Measurements from ENCODE around the gene RNF114. TPM values are rescaled to one million over a fixed set of nuclear protein-coding genes. Genes with fewer than 3 reads are reported as not detected.
"Not testable (repeated sequence)": the region's sequence is repeated elsewhere in the genome, so short reads cannot be mapped to it uniquely, and the experiment has no call there.

RNF114 gene
- total and polyA plus RNA-seq, 5 donors, result 42.8 to 50.0 (median 46.2) TPM

DNA sequence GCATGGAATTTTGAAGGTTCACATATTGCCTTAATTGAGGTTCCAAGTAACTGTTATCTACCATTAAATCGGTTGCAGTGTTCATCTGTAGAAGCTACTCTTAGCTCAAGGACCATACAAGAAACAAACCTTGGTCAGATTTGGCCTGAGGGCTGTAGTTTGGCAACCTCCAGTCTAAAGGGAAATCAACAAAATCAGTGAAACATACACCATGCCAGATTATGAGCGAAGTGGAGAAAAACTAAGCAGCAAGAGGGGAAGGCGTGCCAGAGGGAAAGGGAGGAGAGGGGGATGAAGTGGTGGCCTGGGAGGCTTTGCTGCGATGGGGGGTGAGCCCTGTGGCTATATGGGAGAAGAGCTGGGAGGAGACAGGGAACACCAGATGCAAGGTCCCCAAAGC, 37.8 kb downstream of the RNF114 start:
- no peak overlapping the region for H3K27ac ChIP-seq (ENCODE audit: low read length)
- DNase-seq (no peak), ATAC-seq (peak in 1 of 2 donors; percentile 8)
- no peaks in the 10 kb centered on the region for H3K4me1 ChIP-seq (ENCODE audit: control insufficient read depth, insufficient read depth, low read length)
- 62% methylated on average over 4 of the region's 4 CpGs for WGBS
- intact Hi-C loops (cut with DNase I), result no loop called here
- no peaks in the 10 kb centered on the region for H3K27me3 ChIP-seq (ENCODE audit: control insufficient read depth, insufficient read depth)
- no peak overlapping the region for H3K4me3 ChIP-seq (ENCODE audit: low read length)
- no peaks in the 10 kb centered on the region for H3K9me3 ChIP-seq (ENCODE audit: control insufficient read depth, low read length)

DNA sequence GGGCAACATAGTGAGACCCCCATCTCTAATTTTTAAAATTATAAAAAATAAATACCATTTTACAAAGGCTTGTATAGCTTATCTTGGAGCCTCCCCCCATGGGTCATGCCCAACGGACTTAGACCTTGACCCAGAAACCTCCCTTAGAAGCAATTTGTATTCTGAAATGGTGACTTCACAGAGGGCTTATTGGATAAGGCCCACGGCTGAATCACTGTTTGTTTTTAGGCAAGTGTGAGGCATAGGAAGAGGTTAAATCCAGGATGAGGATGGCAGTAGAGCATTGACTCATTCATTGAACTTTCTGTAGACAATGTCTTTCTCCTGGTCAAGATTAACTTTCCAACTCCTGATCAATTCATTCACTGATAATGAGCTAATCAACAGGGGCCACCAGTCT, 40.3 kb downstream of the RNF114 start:
- Histone ChIP-seq H3K9me3 (ENCODE audit: control insufficient read depth, low read length) (no peaks in the 10 kb centered on the region), H3K4me3 (ENCODE audit: low read length) (no peak overlapping the region), H3K27ac (ENCODE audit: low read length) (no peak overlapping the region), H3K4me1 (ENCODE audit: control insufficient read depth, insufficient read depth, low read length) (no peaks in the 10 kb centered on the region), H3K27me3 (ENCODE audit: control insufficient read depth, insufficient read depth) (no peaks in the 10 kb centered on the region)
- ATAC-seq (no peak), DNase-seq (no peak)
- intact Hi-C loops (cut with DNase I), result loop anchor here in 1 of 4 donors (5.0 kb wide), 1 partner anchor 201 kb away; no protein-coding TSS in a partner anchor
- WGBS, result 70% methylated on average over 2 of the region's 2 CpGs

DNA sequence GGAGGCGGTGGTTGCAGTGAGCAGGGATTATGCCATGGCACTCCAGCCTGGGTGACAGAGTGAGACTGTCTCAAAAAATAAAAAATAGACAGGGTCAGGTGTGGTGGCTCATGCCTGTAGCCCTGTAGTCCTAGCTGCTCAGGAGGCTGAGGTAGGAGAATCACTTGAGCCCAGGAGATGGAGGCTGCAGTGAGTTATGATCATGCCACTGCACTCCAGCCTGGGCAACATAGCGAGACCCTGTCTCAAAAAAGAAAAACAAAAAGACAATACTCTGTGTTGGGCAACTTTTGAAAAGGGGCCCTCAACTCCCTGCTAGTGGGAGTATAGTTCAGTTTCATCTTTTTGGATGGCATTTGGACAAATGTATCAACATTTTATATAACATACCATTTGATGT, 41.5 kb downstream of the RNF114 start:
- intact Hi-C loops (cut with DNase I), result loop anchor here in 3 of 4 donors (2.0 to 5.0 kb wide), 2 partner anchors 93 to 200 kb away; no protein-coding TSS in a partner anchor
- not testable (repeated sequence) for H3K27ac ChIP-seq (ENCODE audit: low read length); H3K4me1 ChIP-seq (ENCODE audit: control insufficient read depth, insufficient read depth, low read length); H3K27me3 ChIP-seq (ENCODE audit: control insufficient read depth, insufficient read depth); H3K9me3 ChIP-seq (ENCODE audit: control insufficient read depth, low read length); H3K4me3 ChIP-seq (ENCODE audit: low read length); DNase-seq; ATAC-seq
- 95% methylated on average over 2 of the region's 2 CpGs for WGBS

DNA sequence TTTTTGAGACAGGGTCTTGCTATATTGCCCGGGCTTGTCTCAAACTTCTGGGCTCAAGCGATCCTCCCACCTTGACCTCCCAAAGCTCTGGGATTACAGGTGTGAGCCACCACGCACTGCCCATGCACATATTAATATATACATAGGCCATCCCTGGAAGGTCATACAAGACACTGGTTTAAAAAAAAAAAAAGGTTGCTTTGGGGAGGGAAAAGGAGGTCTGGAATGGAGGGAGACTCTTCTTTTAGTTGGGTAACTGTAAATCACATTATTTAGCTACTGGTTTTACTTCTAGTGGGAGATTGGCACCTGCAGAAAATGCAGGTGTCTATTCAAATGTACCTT, 42.5 kb downstream of the RNF114 start:
- no peak overlapping the region for H3K4me3 ChIP-seq (ENCODE audit: low read length)

DNA sequence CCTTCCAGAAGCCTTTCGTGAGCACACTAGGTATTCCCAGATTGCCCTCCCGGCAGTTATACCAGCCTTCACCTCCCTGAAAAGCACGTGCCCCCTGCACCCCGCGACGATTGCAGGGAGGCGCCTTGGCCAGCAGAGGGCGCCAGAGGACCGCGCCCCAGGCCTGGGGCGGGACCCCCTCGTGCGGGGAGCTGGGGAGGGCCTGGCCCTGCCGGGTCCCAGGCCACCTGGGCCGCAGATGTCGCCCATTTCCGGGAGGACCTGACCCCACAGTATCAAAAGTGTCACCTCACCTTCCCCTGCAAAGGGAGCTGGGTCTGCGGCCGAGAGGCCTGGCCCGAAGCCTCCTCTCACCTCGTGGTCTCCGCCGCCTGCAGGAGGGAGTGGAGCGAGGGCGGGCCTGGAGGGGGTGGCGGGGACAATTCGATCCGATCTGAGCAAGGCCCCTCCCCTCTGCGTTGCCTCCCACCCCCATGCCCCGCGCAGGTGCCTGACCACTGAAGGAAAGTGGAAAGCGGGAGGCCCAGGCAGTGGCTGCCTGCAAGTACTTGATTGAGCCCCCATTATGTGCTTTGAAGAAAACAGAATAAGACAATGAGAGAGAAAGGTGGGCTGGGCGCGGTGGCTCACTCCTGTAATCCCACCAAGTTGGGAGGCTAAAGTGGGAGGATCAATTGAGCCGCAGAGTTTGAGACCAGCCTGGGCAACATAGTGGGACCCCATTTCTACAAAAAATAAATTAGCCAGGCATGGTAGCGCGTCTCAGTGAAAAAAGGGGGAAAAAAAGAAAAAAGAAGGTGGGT, 43.0 kb downstream of the RNF114 start:
- intact Hi-C loops (cut with DNase I), result loop anchor here in 3 of 4 donors (2.0 to 5.0 kb wide), 2 partner anchors 92 to 198 kb away; no protein-coding TSS in a partner anchor
- Histone ChIP-seq H3K27ac (ENCODE audit: low read length) (no peak overlapping the region), H3K9me3 (ENCODE audit: control insufficient read depth, low read length) (no peaks in the 10 kb centered on the region), H3K4me3 (ENCODE audit: low read length) (peak overlapping the region; percentile 18), H3K27me3 (ENCODE audit: control insufficient read depth, insufficient read depth) (no peaks in the 10 kb centered on the region), H3K4me1 (ENCODE audit: control insufficient read depth, insufficient read depth, low read length) (peaks cover 1% of the 10 kb centered on the region)
- 19% methylated on average over 37 of the region's 37 CpGs for WGBS
- DNase-seq (peak in 2 of 3 donors; percentile 80 to 82), ATAC-seq (peak; percentile 74 to 75)

More for the DNA sequence above, 42.5 kb downstream of the RNF114 start:
- H3K27me3 ChIP-seq (ENCODE audit: control insufficient read depth, insufficient read depth), result no peaks in the 10 kb centered on the region
- no peak overlapping the region for H3K27ac ChIP-seq (ENCODE audit: low read length)
- H3K4me1 ChIP-seq (ENCODE audit: control insufficient read depth, insufficient read depth, low read length), result peaks cover 1% of the 10 kb centered on the region
- intact Hi-C loops (cut with DNase I), result loop anchor here in 3 of 4 donors (2.0 to 5.0 kb wide), 2 partner anchors 92 to 199 kb away; no protein-coding TSS in a partner anchor
- no peaks in the 10 kb centered on the region for H3K9me3 ChIP-seq (ENCODE audit: control insufficient read depth, low read length)
- ATAC-seq (no peak), DNase-seq (no peak)
- WGBS, result 79% methylated on average over 3 of the region's 3 CpGs

DNA sequence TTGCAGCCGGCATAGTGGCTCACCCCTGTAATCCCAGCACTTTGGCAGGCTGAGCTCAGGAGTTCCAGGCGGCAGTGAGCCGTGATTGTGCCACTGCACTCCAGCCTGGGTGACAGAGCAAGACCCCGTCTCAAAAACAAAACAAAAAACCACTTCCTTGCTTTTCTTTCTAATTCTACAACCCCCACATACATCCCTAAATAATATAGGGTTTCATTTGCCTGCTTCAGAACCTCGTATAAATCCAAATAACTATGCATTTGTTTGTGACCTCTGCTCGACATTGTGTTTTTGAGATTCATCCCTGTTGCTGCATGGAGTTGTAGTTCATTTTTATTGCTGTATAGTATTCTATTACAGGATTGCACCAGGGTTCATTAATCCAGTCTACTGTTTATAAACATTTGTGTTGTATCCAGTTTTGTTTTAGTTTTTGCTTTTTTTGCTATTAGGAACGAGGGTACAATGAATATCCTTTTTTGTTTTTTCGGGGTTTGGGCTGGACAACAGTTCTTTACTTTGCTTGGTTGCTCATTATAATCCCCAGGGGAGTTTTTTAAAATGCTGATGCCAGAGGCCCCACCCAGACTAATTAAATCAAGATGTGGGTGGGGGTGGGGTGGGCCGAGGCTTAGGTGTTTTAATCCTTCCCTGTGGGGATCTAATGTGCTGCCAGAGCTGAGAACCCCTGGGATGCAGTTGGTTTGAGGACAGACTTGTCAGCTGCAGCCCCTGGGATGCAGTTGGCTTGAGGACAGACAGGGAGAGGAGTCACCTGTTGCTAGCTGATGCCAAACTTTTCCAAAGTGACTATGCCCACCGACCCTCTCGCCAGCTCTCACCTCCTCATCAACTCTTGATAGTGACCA, 44.2 kb downstream of the RNF114 start:
- no peak for DNase-seq
- H3K9me3 ChIP-seq (ENCODE audit: control insufficient read depth, low read length), result no peaks in the 10 kb centered on the region
- H3K27ac ChIP-seq (ENCODE audit: low read length), result no peak overlapping the region
- WGBS, result 86% methylated on average over 11 of the region's 11 CpGs
- H3K4me1 ChIP-seq (ENCODE audit: control insufficient read depth, insufficient read depth, low read length), result peaks cover 1% of the 10 kb centered on the region
- intact Hi-C loops (cut with DNase I), result loop anchor here (5.0 to 10.0 kb wide), 5 partner anchors 47 to 194 kb away; no protein-coding TSS in a partner anchor
- no peak overlapping the region for H3K4me3 ChIP-seq (ENCODE audit: low read length)
- ATAC-seq, result no peak
- H3K27me3 ChIP-seq (ENCODE audit: control insufficient read depth, insufficient read depth), result no peaks in the 10 kb centered on the region

DNA sequence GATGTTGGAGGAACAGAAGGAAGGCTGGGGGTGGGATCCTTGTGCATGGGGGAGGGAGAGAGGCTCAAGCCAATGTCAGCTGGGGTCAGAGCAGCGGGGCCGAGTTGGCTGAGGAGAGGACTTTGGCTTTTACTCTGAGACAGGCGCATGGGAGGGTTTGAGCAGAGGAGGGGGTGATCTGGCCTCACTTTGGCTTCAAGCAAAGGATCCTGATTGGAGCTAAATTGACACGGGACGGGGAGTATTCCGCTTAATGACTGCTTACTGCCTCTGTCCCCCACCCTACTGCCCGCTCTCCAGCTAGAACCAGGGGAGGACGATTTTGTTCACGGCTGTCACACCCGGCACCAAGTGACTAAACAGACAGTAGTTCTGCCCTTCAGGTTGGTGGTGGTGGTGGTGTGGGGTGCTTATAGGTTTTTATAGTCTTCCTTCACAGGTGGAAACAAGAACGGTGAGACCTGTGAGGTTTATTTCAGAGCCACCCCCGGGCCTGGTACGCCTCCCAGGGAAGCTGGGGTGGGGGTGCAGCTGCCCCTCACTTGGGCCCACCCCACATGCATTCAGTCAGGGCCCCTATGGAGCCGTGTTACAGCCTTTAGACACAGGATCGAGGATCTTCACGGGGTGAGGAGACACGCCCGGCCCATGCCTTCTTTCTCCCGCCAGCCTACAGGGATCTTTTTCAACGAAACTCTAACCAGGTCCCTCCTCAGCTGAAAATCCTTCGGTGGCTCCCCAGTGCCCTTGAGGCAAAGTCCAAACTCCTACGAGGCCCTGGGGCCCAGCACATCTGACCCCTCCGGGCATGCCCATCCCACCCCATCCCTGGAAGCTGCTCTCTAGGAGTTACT, 45.2 kb downstream of the RNF114 start:
- H3K9me3 ChIP-seq (ENCODE audit: control insufficient read depth, low read length), result no peaks in the 10 kb centered on the region
- intact Hi-C loops (cut with DNase I), result loop anchor here (1.0 to 10.0 kb wide), 6 partner anchors 46 to 193 kb away; no protein-coding TSS in a partner anchor
- ATAC-seq, result no peak

DNA sequence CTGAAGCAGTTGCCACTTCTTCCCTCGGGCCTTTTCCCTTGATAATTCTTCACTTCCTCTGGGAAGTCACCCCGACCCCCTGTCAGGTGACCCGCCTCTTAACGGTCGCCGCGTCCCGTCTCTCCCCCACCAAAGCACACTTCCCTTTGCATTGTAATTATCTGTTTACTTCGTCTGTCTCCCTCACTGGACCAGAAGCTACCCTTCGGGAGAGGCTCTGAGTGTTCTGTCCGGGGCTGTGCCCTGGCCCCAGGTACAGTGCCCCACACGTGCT, 45.8 kb downstream of the RNF114 start:
- no peak overlapping the region for H3K27ac ChIP-seq (ENCODE audit: low read length)
- intact Hi-C loops (cut with DNase I), result loop anchor here (1.0 to 10.0 kb wide), 6 partner anchors 45 to 193 kb away; no protein-coding TSS in a partner anchor
- 43% methylated on average over 12 of the region's 12 CpGs for WGBS
- no peaks in the 10 kb centered on the region for H3K9me3 ChIP-seq (ENCODE audit: control insufficient read depth, low read length)
- no peaks in the 10 kb centered on the region for H3K27me3 ChIP-seq (ENCODE audit: control insufficient read depth, insufficient read depth)
- H3K4me3 ChIP-seq (ENCODE audit: low read length), result no peak overlapping the region
- DNase-seq, result no peak
- H3K4me1 ChIP-seq (ENCODE audit: control insufficient read depth, insufficient read depth, low read length), result peaks cover 1% of the 10 kb centered on the region
- no peak for ATAC-seq

More for the DNA sequence above, 45.2 kb downstream of the RNF114 start:
- H3K27me3 ChIP-seq (ENCODE audit: control insufficient read depth, insufficient read depth), result no peaks in the 10 kb centered on the region
- H3K4me1 ChIP-seq (ENCODE audit: control insufficient read depth, insufficient read depth, low read length), result peaks cover 1% of the 10 kb centered on the region
- H3K27ac ChIP-seq (ENCODE audit: low read length), result no peak overlapping the region
- WGBS, result 85% methylated on average over 23 of the region's 23 CpGs
- no peak for DNase-seq
- no peak overlapping the region for H3K4me3 ChIP-seq (ENCODE audit: low read length)

DNA sequence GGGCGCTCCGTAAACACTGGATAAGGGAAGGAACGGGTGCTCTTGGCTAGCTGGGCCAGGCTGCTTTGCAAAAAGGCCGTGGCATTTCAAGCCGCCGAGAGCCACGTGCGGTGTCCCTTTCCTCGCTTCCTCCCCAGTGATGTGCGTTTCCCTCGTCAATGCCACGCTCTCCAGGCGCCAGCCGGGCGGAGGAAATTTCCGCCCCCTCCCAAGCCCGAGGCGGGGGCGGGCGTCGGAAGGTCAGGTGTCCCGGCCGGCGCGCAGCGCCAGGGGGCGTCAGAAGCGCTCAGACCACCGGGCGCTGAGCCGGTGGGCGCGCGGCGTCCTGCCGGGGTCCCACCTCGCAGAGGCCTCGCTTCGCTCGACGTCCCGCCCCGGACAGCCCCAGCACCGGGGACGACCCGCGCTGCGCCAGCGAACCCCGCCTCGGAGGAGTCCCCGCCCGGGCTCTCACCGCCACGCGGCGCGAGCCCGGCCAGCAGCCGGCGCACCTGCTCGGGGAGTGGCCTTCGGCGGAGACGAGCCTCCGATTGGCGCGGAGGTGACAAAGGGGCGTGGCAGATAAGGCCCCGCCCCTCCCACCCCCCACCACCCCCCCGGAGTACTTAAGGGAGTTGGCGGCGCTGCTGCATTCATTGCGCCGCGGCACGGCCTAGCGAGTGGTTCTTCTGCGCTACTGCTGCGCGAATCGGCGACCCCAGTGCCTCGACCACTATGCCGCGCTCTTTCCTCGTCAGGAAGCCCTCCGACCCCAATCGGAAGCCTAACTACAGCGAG, 46.3 kb downstream of the RNF114 start, which contains the start of gene SNAI1:
TSS of gene SNAI1 (plus strand) at position 635 of the 777 bp plus-strand sequence. CDS start at position 715, 80 bp downstream.
- intact Hi-C loops (cut with DNase I), result loop anchor here (1.0 to 10.0 kb wide), 6 partner anchors 45 to 192 kb away; no protein-coding TSS in a partner anchor
- Histone ChIP-seq H3K27me3 (ENCODE audit: control insufficient read depth, insufficient read depth) (no peaks in the 10 kb centered on the region), H3K4me1 (ENCODE audit: control insufficient read depth, insufficient read depth, low read length) (peaks cover 1% of the 10 kb centered on the region), H3K27ac (ENCODE audit: low read length) (peak within 1 kb of the TSS; percentile 31), H3K4me3 (ENCODE audit: low read length) (peak within 1 kb of the TSS; percentile 69), H3K9me3 (ENCODE audit: control insufficient read depth, low read length) (no peaks in the 10 kb centered on the region)
- peak; percentile 80 to 85 for ATAC-seq
- DNase-seq, result peak; percentile 85 to 93 (median 92)
- WGBS, result 2% methylated on average over 90 of the region's 90 CpGs

Data from right cardiac atrium (tissue), 5 donors.